Measurements from ENCODE around the gene FAM114A1. TPM values are rescaled to one million over a fixed set of nuclear protein-coding genes. Genes with fewer than 3 reads are reported as not detected.

Gene FAM114A1
- total and polyA plus RNA-seq, 3 donors from 2014 or later: 30.9 to 96.2 (median 76.5) TPM

- intact Hi-C loops (cut with DNase I; ENCODE audit: low total_unique reads): no loop called here
- Histone ChIP-seq H3K4me3 (no peak overlapping the region), H3K4me1 (no peaks in the 10 kb centered on the region), H3K27me3 (no peaks in the 10 kb centered on the region), H3K9me3 (no peaks in the 10 kb centered on the region), H3K27ac (no peak overlapping the region), H3K36me3 (ENCODE audit: low read depth, missing control alignments) (no peaks in the 10 kb centered on the region)
- no peak for DNase-seq
- TF ChIP-seq, protein P1, sequence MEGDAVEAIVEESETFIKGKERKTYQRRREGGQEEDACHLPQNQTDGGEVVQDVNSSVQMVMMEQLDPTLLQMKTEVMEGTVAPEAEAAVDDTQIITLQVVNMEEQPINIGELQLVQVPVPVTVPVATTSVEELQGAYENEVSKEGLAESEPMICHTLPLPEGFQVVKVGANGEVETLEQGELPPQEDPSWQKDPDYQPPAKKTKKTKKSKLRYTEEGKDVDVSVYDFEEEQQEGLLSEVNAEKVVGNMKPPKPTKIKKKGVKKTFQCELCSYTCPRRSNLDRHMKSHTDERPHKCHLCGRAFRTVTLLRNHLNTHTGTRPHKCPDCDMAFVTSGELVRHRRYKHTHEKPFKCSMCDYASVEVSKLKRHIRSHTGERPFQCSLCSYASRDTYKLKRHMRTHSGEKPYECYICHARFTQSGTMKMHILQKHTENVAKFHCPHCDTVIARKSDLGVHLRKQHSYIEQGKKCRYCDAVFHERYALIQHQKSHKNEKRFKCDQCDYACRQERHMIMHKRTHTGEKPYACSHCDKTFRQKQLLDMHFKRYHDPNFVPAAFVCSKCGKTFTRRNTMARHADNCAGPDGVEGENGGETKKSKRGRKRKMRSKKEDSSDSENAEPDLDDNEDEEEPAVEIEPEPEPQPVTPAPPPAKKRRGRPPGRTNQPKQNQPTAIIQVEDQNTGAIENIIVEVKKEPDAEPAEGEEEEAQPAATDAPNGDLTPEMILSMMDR (IDR thresholded peaks at IDR 0.05): no peak
- 86 to 93% methylated on average over 3 of the region's 3 CpGs for WGBS, 2 donors
Measured at GRCh38 chr4:38946919-38947318, 79.3 kb downstream of the FAM114A1 start.

DNA sequence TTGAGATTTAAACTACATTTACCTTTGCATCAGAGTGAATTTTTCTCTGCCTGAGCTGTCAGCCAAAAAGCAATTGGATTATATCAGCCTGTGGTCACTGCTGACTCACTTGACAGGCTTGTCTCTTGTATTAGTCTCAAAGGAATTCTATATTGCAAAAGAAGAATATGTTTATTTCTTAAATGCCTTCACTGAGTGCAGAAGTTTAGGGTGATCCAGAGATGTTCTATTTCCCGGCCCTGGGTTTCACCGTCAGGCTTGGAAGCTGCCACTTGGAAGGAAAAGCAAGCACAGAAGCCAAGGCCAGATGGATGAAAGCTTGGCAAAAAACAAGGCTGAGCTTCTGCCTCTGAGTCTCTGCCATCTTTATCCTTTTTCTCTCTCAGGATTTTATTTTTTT, 80.9 kb downstream of the FAM114A1 start:
- TF ChIP-seq, protein P1 (IDR thresholded peaks at IDR 0.05): no peak
- no peak for TF ChIP-seq POLR2A (IDR thresholded peaks at IDR 0.05)
- no peaks in the 10 kb centered on the region for H3K27me3 ChIP-seq
- intact Hi-C loops (cut with DNase I; ENCODE audit: low total_unique reads): no loop called here
- no peaks in the 10 kb centered on the region for H3K36me3 ChIP-seq (ENCODE audit: low read depth, missing control alignments)
- WGBS, 2 donors: 52 to 55% methylated on average over 2 of the region's 2 CpGs
- no peak overlapping the region for H3K4me3 ChIP-seq
- H3K27ac ChIP-seq: no peak overlapping the region
- H3K4me1 ChIP-seq: no peaks in the 10 kb centered on the region
- no peaks in the 10 kb centered on the region for H3K9me3 ChIP-seq
- DNase-seq: peak; percentile 23

DNA sequence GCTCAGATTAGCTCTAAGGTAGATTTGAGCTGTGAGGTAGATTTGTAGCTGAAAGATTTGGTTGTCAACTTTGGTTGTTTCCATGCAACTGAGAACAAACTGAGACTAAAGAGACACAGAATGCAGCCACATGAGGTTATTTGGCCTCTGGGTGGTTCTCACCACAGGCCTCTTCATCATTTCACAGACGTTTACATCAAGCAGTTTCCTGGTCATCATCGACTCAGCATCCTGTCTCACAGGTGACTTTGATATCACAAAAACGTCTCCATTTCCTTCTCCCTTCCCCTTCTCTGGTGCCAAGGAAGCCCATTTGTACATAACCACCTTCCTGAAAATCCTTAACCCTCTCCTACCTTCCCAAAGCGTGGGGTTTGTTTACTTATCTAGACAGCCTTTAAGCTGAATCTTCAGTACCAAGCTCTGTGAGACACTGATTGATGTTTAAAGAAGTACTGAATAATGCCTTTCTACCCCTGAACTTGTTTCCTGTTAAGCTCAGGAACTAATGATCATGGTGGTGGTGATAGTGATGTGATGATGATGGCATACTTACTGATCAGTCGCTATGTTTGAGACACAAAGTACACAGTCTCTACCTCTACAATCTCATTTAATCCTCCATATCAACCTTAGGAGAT, 81.9 kb downstream of the FAM114A1 start:
- no peak for TF ChIP-seq POLR2A (IDR thresholded peaks at IDR 0.05)
- TF ChIP-seq, protein P1 (IDR thresholded peaks at IDR 0.05): no peak

DNA sequence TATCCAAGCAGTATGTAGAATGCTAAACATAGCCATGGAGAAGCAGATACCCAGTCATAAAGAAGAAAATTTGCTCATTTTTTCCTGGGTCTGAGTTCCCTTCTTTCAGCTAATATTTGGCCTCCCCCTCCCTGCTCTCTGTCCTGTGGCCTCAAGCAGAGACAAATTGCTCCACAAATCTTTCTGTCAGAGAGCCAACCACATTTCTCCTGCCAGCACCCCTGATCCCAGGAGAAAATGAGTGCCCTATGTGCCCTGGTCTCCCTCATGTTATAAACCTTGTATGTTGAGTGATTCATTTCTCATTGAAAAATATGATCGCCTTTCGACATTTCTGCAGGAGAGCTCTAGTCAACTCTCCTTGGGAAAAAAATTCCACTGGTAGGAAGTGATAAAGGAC, 82.6 kb downstream of the FAM114A1 start:
- Histone ChIP-seq H3K9me3 (no peaks in the 10 kb centered on the region), H3K27ac (no peak overlapping the region), H3K27me3 (no peaks in the 10 kb centered on the region), H3K4me3 (no peak overlapping the region), H3K36me3 (ENCODE audit: low read depth, missing control alignments) (no peaks in the 10 kb centered on the region), H3K4me1 (no peaks in the 10 kb centered on the region)
- intact Hi-C loops (cut with DNase I; ENCODE audit: low total_unique reads): no loop called here
- no peak for DNase-seq
- TF ChIP-seq, protein P1 (IDR thresholded peaks at IDR 0.05): no peak
- no peak for TF ChIP-seq POLR2A (IDR thresholded peaks at IDR 0.05)
- 79 to 85% methylated on average over 2 of the region's 2 CpGs for WGBS, 2 donors

More for the DNA sequence above, 81.9 kb downstream of the FAM114A1 start:
- no peaks in the 10 kb centered on the region for H3K4me1 ChIP-seq
- 63 to 74% methylated on average over 5 of the region's 5 CpGs for WGBS, 2 donors
- H3K27ac ChIP-seq: no peak overlapping the region
- no peak overlapping the region for H3K4me3 ChIP-seq
- no peaks in the 10 kb centered on the region for H3K9me3 ChIP-seq
- no peaks in the 10 kb centered on the region for H3K27me3 ChIP-seq
- no peaks in the 10 kb centered on the region for H3K36me3 ChIP-seq (ENCODE audit: low read depth, missing control alignments)
- intact Hi-C loops (cut with DNase I; ENCODE audit: low total_unique reads): no loop called here
- no peak for DNase-seq

GRCh38 chr4:38950734-38951133, 83.1 kb downstream of the FAM114A1 start:
- DNase-seq: no peak
- TF ChIP-seq, protein P1 (IDR thresholded peaks at IDR 0.05): no peak
- no peak for TF ChIP-seq POLR2A (IDR thresholded peaks at IDR 0.05)
- Histone ChIP-seq H3K4me1 (no peaks in the 10 kb centered on the region), H3K36me3 (ENCODE audit: low read depth, missing control alignments) (no peaks in the 10 kb centered on the region), H3K27ac (no peak overlapping the region), H3K4me3 (no peak overlapping the region), H3K27me3 (no peaks in the 10 kb centered on the region), H3K9me3 (no peaks in the 10 kb centered on the region)
- WGBS, 2 donors: 56 to 69% methylated on average over 6 of the region's 6 CpGs
- intact Hi-C loops (cut with DNase I; ENCODE audit: low total_unique reads): no loop called here

Data from testis (tissue), 3 donors.